Stimulated activated naive CD4-positive, alpha-beta T cell treated with Interleukin-2 at 50 U/mL for 16 hours (primary cell): Measurements from ENCODE around the gene DCAF8.
"Not testable (repeated sequence)": the region's sequence is repeated elsewhere in the genome, so short reads cannot be mapped to it uniquely, and the experiment has no call there.

Experiments
- DNase-seq: peaks from one replicate; lab custom pipeline; 2025; lab: John Stamatoyannopoulos, UW

The DCAF8 gene

GRCh38 chr1:160261893-160262794 lies at the start of gene DCAF8:
TSS of gene DCAF8 (minus strand) at chr1:160262549. CDS start at chr1:160244008, 18,541 bp downstream.
- peak; percentile 98 for DNase-seq

DNA sequence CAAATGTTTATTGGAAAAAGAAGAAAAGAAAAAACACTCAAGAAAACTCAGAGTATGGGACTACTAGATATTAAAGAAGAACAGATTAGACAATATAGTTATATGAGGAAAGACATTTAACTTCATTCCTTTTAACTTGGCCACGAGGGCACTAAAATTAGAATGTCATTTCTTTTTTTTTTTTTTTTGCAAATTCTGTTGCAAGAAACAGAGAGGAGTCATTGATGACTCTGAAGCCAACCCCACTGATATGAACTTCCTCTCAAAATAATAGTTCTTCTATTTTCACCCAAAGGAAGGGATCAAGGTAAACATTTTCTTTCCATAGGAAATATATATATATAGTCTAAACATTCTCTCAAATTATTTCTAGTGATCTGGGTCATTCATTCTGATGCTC lies 47.2 kb upstream of the DCAF8 start:
- DNase-seq, result no peak

- DNase-seq, result no peak
Measured at GRCh38 chr1:160309185-160309557, 46.8 kb upstream of the DCAF8 start.

DNA sequence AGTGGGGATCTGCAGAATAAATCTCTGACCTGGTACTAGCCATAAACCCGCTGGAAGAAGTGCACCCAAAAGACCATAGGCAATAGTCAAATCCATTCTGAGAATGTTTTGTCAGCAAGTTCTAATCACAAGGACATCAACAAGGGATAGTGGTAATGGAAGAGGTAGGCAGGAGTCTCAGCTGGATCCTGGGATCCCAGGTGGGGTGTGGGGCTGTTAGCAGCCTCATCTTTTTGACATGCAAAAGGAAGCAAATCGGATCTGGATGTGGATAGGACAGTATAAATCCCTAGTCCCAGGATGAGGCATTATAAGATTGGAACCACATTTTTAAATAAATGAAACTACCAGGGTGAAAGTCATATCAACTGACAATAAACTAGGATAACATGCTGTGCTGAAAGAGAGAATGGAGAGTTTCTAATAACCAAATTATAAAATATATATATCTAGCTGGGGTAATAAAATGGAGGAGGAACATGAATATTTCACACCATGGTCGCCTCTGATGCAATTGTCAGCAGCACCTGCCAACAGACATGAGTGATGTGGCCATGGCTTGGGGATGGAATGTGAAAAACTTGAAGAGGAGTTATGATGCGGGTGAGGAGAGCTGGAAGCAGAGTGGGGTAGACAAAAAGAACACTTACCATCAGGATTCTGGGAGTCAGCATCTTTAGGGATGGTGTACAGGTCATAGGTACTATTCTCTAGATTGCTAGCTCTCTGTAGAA lies 46.3 kb upstream of the DCAF8 start:
- DNase-seq, result no peak

DNA sequence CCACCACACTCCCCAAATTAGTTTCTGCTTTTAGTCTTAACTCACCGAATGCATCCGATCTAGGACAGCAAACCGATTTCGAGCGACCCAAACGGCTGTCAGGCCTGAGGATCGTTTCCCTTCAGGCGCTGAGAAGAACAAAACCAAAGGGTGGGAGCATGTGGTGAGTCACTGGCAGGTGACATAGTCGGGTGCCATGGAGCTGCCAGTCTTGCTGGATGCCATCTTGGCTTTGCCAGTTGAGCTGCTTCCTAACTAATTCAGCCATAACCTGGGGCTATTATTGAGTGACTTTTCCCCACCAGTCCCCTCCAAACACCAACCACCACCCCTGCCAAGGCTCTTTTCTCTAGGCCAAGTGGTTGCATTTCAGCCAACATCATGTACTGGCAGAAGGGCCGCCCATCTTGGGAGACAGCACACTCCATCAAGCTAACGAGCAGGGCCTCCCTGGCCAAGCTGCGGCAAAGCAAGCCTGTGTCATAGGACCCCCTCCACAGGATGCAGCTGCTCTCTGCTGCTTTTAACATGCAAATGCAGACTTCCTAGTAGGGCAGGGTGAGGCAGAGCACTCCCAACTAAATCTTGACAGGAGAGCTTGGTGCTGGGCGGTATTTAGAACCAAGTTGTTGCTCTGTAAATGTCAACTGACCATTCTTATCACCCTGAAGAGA lies 44.9 kb upstream of the DCAF8 start:
- DNase-seq, result no peak

- no peak for DNase-seq
Measured at GRCh38 chr1:160300173-160300572, 37.8 kb upstream of the DCAF8 start.

DNA sequence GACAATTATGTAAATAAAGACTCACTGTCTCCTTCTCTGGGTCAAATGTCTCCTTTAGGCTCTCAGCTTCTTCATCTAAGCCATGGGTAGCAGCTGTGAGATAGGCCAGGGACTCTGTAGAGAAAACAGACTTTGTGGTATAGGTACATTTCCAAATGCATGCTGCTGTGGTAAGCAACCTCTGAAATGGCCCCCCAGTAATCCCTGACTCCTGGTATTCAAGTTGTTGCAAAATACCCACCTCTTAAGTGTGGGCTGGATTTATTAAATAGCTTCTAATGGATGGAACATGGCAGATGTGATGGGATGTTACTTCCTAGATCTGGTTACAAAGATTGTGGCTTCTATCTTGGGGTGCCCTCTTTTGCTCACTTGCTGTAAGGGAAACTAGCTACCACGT lies 33.7 kb upstream of the DCAF8 start:
- DNase-seq, result no peak

DNA sequence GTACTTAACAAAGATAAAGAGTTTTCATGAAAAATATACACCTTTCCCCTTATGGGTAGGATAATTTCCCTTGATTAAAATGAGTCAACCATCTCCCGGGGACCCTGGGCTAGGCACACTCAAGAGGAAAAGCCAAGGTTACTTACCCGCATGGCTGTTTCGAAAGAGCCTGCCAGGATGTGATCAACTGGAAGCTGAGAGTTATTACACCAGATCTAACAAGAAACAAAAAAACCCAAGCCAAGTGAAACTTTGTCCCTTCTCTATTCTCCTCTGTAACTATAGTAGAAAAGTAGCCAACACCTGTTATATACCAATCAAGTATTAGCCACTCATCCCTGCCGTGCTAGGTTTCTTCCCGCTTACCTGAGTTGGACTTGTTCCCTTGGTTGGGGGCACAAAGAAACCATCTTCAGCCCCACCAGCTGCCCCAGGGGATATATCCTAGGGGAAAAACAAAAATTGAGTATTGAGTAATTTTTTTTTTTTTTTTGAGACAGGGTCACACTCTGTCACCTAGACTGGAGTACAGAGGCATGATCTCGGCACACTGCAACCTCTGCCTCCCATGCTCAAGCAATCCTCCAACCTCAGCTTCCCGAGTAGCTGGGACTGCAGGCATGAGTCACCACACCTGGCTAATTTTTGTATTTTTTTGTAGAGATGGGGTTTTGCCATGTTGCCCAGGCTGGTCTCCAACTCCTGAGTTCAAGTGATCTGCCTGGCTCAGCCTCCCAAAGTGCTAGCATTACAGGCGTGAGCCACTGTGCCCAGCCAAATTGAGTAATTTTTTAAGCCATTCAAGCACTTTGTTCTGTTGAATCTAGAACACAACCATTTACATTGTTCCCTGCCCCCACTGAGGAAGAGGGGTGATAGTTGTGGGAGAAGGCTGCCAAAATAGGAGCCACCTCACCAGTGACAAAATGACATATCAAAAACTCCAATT lies 30.9 kb upstream of the DCAF8 start:
- DNase-seq, result no peak

DNA sequence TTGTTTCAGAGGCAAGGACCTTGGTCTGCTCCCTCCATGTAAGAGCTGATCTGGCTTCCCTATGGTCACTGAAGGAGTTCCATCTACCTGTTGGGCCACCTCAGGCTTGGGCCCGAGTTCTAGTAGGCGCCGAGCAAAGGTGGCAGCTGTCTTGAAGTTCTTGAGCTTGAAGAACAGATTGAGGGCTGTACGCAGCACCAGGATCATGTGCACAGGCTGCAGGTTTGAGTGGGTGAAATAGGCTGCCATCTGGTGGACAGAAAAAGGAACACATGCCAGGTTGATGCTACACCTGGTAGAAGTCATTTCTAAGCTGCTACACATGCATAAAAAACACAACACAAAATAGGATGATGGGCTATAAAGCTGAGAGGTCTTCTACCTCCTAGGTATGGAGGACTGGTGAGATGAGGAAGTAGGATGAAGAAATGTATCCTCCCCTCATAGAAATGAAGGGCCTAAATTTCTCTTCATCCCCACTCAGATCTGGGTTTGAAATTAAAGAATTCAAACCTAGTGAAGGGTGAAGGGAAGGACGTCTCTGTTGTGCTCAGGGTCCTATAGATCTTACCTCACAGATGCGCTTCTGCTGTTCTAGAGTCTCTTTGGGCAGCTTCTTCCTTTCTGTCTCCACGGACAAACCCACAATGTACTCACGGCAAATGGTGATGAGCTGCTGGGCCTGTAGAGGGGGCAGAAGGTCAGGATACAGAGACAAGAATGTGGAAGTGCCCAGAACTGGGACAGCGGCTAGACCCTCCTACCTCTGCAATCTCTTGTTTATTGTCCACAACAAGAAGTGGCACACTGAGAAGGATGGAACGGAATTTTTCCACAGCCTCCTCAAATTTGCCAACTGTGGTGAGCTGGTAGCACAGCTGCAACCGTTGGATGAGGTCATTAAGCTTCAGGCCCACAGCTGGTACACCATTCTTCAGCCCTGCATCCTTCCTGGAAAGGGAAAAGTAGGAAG lies 29.2 kb upstream of the DCAF8 start:
- peak; percentile 42 for DNase-seq

DNA sequence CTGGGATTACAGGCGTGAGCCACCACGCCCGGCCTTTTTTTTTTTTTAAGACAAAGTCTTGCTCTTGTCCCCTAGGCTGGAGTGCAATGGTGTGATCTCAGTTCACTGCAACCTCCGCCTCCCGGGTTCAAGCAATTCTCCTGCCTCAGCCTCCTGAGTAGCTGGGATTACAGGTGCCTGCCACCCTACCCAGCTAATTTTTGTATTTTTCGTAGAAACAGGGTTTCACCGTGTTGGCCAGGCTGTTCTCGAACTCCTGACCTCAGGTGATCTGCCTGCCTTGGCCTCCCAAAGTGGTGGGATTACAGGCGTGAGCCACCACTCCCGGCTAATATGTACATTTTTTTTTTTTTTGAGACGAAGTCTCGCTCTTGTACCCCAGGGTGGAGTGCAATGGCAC lies 25.4 kb upstream of the DCAF8 start:
- not testable (repeated sequence) for DNase-seq

- DNase-seq, result no peak
Measured at GRCh38 chr1:160285506-160285905, 23.2 kb upstream of the DCAF8 start.

GRCh38 chr1:160284782-160285344 lies 22.5 kb upstream of the DCAF8 start, which contains the start of gene PEX19:
TSS of gene PEX19 (minus strand) at chr1:160285133. CDS start at chr1:160285124, 9 bp downstream.
- peak; percentile 90 for DNase-seq

GRCh38 chr1:160284220-160284781 lies 22.0 kb upstream of the DCAF8 start:
- DNase-seq, result no peak

GRCh38 chr1:160282807-160283206 lies 20.5 kb upstream of the DCAF8 start:
- DNase-seq, result no peak

DNA sequence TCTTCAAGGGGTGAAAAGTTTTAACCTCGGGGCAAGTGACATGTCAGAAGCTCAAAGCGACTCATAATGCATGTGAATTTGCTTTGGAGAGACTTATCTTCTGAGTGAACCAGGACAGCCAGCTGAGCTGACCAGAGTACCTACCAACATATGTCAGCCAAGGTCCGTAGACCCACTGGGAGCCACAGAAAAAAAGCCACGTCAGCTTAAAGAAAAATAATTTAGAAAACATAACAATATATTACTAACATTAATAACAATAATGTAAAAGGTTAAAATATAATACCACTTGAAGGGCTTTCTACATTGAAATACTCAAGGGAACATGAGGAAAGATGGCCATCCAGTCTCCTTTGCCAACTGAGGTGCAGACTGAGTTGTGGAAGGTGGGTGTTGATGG lies 15.6 kb upstream of the DCAF8 start:
- no peak for DNase-seq

- DNase-seq, result no peak
Measured at GRCh38 chr1:160277330-160277729, 15.0 kb upstream of the DCAF8 start.

DNA sequence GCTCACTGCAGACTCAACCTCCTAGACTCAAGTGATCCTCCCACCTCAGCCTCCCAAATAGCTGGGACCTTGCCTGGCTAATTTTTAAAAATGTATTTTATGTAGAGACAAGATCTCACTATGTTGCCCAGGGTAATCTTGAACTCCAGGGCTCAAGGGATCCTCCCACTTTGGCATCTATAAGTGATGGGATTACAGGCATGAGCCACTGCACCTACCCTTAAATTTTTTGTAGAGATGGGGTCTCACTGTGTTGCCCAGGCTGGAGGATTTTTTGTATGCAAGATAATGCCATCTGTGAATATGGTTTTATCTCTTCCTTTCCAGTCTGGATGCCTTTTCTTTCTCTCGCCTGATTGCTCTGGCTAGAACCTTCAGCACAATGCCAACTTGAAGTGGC lies 8.7 kb upstream of the DCAF8 start:
- DNase-seq, result no peak

DNA sequence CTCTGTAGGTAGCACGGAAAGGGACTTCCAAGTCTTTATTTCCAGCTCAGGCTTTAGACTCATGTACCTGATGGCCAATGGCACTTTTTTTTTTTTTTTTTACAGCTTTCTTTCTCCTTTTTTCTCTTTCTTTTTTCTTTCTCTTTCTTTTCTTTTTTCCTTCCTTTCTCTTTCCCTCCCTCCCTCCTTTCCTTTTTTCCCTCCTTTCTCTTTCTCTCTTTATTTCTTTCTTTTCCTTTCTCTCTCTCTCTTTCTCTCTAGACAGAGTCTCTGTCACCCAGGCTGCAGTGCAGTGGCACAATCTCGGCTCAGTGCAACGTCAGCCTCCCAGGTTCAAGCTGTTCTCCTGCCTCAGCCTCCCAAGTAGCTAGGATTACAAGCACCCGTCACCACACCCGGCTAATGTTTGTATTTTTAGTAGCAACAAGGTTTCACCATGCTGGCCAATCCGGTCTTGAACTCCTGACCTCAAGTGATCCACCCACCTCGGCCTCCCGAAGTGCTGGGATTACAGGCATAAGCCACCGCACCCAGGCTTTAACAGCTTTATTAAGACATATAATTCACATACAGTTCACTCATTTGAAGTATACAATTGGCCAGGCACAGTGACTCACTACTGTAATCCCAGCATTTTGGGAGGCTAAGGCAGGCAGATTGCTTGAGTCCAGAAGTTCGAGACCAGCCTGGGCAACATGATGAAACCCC lies 5.1 kb upstream of the DCAF8 start:
- DNase-seq, result no peak

DNA sequence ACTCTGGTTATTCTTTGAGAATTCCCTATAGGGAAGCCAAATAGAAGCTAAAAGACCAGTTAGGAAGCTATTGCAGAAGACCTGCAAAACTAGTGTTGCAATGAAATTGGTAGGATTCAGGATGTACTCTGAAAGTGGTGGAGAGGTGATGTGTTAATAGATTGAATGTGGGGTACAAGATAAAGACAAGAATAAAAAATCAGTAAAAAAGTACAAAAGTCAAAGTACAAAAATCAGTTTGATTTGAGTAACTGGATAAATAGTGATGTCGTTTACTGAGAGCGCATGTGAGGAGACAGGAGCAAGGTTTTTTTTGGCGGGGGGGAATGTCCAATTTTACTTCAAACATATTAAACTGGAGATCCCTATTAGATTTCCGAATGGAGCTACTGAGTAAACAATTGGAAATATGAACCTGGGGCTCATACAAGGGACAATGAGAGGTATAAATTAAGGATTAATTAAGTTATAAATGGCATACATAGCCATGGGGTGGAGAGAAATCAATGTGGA lies 2.5 kb upstream of the DCAF8 start:
- no peak for DNase-seq
